HepG2 (cell line): ENCODE measurements around the gene UTP25. TPM values are rescaled to one million over a fixed set of nuclear protein-coding genes. Genes with fewer than 3 reads are reported as not detected.

Source experiments
- FOXK2 ChIP-seq: fragments of 450-650 bp; IDR thresholded peaks from 2 replicates; pipeline ENCODE4 v1.6.1; 2016
- GFI1 ChIP-seq: sonication (generic); formaldehyde crosslinking; IDR thresholded peaks from 2 replicates; pipeline ENCODE4 v1.5.0; 2020; ENCODE audit warnings: missing genetic modification reagents, mild to moderate bottlenecking, borderline replicate concordance
- HHEX ChIP-seq: IDR thresholded peaks from 2 replicates; pipeline ENCODE4 v1.6.1; 2016; ENCODE audit warnings: control low read depth
- HOXA5 ChIP-seq: sonication (generic); formaldehyde crosslinking; IDR thresholded peaks from 2 replicates; pipeline ENCODE4 v1.4.0; 2020; ENCODE audit warnings: missing genetic modification reagents
- PHF5A ChIP-seq: IDR thresholded peaks from one replicate; pipeline ENCODE4 v1.6.1; 2018; ENCODE audit warnings: low read depth, missing genetic modification reagents; ENCODE audit not compliant: unreplicated experiment
- PHF8 ChIP-seq: sonication (generic); formaldehyde crosslinking; IDR thresholded peaks from 2 replicates; pipeline ENCODE4 v1.5.0; 2020; ENCODE audit warnings: missing genetic modification reagents
- PPARG ChIP-seq: conservative IDR thresholded peaks from 2 replicates; pipeline ENCODE4 v1.6.1; 2016; ENCODE audit warnings: missing biosample characterization, missing genetic modification reagents
- RFXANK ChIP-seq: IDR thresholded peaks from 2 replicates; pipeline ENCODE4 v1.6.1; 2016
- TCF7 ChIP-seq: sonication (generic); IDR thresholded peaks from 2 replicates; pipeline ENCODE4 v1.6.1; 2016; ENCODE audit warnings: antibody characterized with exemption, low read depth
- ZNF30 ChIP-seq: sonication (generic); formaldehyde crosslinking; IDR thresholded peaks from 2 replicates; pipeline ENCODE4 v1.5.0; 2020; ENCODE audit warnings: mild to moderate bottlenecking, missing genetic modification reagents
- ZNF556 ChIP-seq: sonication (generic); formaldehyde crosslinking; IDR thresholded peaks from 2 replicates; pipeline ENCODE4 v1.4.0; 2020; ENCODE audit warnings: mild to moderate bottlenecking, missing genetic modification reagents, borderline replicate concordance
- polyA plus RNA-seq, 8 experiments: library from polyadenylated mRNA; depleted of rRNA in 3 of 8; stranded (reverse) in 7 of 8; unstranded in 1 of 8; fragments of >200 nt; fragmentation: Illumina TruSeq in 4 of 8; extraction: Trizol in 4 of 8; gene quantifications; 2 replicates each; pipeline versions ENCODE4 v1.2.1 to v1.2.3, GENCODE V29; 2011 to 2016; ENCODE audit warnings: low read depth in 4 of 8, missing spikeins in 1 of 8, mixed read lengths in 1 of 8; ENCODE audit not compliant: insufficient read depth in 1 of 8
- total RNA-seq, 5 experiments: library from RNA; depleted of rRNA; stranded (reverse); fragments of >200 nt; fragmentation: Illumina TruSeq; extraction: Trizol; gene quantifications; 2 replicates each; pipeline ENCODE4 v1.2.3, GENCODE V29; 2016; ENCODE audit warnings: low read depth in 1 of 5
- TF ChIP-seq, protein P1 (sequence below): sonication (generic); formaldehyde crosslinking; IDR thresholded peaks from 2 replicates; pipeline ENCODE4 v1.5.1; 2020; ENCODE audit warnings: missing genetic modification reagents, mild to moderate bottlenecking, borderline replicate concordance
- TF ChIP-seq, protein P2 (sequence below): sonication (generic); formaldehyde crosslinking; IDR thresholded peaks from 2 replicates; pipeline ENCODE4 v1.5.0; 2020; ENCODE audit warnings: mild to moderate bottlenecking, missing genetic modification reagents
- TF ChIP-seq, protein P3 (sequence below), 2 experiments: IDR thresholded peaks; 2 replicates each; pipeline ENCODE4 v1.6.1; 2011 to 2012; ENCODE audit warnings: low read length in 2 of 2, borderline replicate concordance in 1 of 2, low read depth in 1 of 2, mild to moderate bottlenecking in 1 of 2, moderate library complexity in 1 of 2
- TF ChIP-seq, protein P4 (sequence below): sonication (generic); formaldehyde crosslinking; conservative IDR thresholded peaks from 2 replicates; pipeline ENCODE4 v1.4.0; 2020; ENCODE audit warnings: missing genetic modification reagents
- TF ChIP-seq, protein P5 (sequence below): sonication (generic); formaldehyde crosslinking; IDR thresholded peaks from 2 replicates; pipeline ENCODE4 v1.4.0; 2020; ENCODE audit warnings: missing genetic modification reagents, borderline replicate concordance

UTP25 gene
- total and polyA plus RNA-seq, 2 of the 13 experiments (the other 11 are each of a cell fraction or from before 2014, with no cell fraction given), result 4.8 to 5.7 TPM

DNA sequence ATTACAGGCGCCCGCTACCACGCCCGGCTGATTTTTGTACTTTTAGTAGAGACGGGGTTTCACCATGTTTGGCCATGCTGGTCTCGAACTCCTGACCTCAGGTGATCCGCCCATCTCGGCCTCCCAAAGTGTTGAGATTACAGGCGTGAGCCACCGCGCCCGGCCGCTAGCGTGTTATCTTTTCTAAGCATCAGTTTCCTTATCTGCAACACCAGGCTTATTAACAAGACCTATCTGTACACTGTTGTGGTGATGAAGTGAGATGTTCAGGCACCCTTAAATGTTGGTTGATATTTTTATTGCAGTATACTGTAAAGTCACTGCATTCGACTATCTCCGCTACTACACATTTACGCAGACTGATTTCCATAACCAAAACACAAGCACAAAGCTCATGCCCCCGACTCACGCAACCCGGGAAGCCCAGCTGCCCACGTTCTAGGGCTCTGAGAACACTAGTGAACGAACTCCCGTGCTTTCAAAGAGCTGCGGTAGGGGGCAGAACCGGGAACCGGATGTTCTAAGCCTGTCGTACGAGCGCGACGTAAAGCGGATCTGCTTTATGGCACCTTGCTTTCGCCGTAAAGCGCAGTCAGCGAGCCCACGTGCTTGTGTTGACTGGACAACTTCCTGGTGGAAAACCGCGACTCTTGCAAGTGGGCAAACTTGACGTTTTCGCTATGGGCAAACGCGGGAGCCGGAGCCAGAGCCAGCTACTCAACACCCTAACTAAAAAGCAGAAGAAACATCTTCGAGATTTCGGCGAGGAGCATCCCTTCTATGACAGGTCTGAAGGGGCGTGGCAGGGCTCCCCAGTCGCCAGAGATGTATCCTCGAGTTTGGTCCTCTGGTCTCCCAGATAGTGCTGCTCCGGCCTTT, at the start of gene UTP25 (continued):
- TF ChIP-seq, protein P1, sequence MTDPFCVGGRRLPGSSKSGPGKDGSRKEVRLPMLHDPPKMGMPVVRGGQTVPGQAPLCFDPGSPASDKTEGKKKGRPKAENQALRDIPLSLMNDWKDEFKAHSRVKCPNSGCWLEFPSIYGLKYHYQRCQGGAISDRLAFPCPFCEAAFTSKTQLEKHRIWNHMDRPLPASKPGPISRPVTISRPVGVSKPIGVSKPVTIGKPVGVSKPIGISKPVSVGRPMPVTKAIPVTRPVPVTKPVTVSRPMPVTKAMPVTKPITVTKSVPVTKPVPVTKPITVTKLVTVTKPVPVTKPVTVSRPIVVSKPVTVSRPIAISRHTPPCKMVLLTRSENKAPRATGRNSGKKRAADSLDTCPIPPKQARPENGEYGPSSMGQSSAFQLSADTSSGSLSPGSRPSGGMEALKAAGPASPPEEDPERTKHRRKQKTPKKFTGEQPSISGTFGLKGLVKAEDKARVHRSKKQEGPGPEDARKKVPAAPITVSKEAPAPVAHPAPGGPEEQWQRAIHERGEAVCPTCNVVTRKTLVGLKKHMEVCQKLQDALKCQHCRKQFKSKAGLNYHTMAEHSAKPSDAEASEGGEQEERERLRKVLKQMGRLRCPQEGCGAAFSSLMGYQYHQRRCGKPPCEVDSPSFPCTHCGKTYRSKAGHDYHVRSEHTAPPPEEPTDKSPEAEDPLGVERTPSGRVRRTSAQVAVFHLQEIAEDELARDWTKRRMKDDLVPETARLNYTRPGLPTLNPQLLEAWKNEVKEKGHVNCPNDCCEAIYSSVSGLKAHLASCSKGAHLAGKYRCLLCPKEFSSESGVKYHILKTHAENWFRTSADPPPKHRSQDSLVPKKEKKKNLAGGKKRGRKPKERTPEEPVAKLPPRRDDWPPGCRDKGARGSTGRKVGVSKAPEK (CRISPR knock-in tag), result no peak
- TF ChIP-seq GFI1 (CRISPR knock-in tag), result no peak
- TF ChIP-seq ZNF556 (CRISPR knock-in tag), result peak; percentile 67; the same call in 1 of the 2 replicates
- no peak for TF ChIP-seq TCF7
- TF ChIP-seq HOXA5 (CRISPR knock-in tag), result 0 out of 2 replicates have a peak, but pooled peaks have one; percentile 2
- TF ChIP-seq PHF5A (CRISPR knock-in tag), result peak; percentile 79
- TF ChIP-seq, protein P2, sequence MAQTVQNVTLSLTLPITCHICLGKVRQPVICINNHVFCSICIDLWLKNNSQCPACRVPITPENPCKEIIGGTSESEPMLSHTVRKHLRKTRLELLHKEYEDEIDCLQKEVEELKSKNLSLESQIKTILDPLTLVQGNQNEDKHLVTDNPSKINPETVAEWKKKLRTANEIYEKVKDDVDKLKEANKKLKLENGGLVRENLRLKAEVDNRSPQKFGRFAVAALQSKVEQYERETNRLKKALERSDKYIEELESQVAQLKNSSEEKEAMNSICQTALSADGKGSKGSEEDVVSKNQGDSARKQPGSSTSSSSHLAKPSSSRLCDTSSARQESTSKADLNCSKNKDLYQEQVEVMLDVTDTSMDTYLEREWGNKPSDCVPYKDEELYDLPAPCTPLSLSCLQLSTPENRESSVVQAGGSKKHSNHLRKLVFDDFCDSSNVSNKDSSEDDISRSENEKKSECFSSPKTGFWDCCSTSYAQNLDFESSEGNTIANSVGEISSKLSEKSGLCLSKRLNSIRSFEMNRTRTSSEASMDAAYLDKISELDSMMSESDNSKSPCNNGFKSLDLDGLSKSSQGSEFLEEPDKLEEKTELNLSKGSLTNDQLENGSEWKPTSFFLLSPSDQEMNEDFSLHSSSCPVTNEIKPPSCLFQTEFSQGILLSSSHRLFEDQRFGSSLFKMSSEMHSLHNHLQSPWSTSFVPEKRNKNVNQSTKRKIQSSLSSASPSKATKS (CRISPR knock-in tag), result no peak
- no peak for TF ChIP-seq ZNF30 (CRISPR knock-in tag)
- peak; percentile 96 for TF ChIP-seq FOXK2
- TF ChIP-seq PHF8, result peak; percentile 81
- TF ChIP-seq, protein P3, sequence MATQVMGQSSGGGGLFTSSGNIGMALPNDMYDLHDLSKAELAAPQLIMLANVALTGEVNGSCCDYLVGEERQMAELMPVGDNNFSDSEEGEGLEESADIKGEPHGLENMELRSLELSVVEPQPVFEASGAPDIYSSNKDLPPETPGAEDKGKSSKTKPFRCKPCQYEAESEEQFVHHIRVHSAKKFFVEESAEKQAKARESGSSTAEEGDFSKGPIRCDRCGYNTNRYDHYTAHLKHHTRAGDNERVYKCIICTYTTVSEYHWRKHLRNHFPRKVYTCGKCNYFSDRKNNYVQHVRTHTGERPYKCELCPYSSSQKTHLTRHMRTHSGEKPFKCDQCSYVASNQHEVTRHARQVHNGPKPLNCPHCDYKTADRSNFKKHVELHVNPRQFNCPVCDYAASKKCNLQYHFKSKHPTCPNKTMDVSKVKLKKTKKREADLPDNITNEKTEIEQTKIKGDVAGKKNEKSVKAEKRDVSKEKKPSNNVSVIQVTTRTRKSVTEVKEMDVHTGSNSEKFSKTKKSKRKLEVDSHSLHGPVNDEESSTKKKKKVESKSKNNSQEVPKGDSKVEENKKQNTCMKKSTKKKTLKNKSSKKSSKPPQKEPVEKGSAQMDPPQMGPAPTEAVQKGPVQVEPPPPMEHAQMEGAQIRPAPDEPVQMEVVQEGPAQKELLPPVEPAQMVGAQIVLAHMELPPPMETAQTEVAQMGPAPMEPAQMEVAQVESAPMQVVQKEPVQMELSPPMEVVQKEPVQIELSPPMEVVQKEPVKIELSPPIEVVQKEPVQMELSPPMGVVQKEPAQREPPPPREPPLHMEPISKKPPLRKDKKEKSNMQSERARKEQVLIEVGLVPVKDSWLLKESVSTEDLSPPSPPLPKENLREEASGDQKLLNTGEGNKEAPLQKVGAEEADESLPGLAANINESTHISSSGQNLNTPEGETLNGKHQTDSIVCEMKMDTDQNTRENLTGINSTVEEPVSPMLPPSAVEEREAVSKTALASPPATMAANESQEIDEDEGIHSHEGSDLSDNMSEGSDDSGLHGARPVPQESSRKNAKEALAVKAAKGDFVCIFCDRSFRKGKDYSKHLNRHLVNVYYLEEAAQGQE (IDR thresholded peaks at IDR 0.05; ENCODE audit: borderline replicate concordance in 1 of 2, low read depth in 1 of 2, low read length in 2 of 2), result 0 out of 4 replicates have a peak, but pooled peaks of 1 of the 2 experiments have one; percentile 34
- TF ChIP-seq, protein P4, sequence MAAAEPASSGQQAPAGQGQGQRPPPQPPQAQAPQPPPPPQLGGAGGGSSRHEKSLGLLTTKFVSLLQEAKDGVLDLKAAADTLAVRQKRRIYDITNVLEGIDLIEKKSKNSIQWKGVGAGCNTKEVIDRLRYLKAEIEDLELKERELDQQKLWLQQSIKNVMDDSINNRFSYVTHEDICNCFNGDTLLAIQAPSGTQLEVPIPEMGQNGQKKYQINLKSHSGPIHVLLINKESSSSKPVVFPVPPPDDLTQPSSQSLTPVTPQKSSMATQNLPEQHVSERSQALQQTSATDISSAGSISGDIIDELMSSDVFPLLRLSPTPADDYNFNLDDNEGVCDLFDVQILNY (CRISPR knock-in tag), result no peak
- TF ChIP-seq HHEX (CRISPR knock-in tag), result no peak
- TF ChIP-seq, protein P5, sequence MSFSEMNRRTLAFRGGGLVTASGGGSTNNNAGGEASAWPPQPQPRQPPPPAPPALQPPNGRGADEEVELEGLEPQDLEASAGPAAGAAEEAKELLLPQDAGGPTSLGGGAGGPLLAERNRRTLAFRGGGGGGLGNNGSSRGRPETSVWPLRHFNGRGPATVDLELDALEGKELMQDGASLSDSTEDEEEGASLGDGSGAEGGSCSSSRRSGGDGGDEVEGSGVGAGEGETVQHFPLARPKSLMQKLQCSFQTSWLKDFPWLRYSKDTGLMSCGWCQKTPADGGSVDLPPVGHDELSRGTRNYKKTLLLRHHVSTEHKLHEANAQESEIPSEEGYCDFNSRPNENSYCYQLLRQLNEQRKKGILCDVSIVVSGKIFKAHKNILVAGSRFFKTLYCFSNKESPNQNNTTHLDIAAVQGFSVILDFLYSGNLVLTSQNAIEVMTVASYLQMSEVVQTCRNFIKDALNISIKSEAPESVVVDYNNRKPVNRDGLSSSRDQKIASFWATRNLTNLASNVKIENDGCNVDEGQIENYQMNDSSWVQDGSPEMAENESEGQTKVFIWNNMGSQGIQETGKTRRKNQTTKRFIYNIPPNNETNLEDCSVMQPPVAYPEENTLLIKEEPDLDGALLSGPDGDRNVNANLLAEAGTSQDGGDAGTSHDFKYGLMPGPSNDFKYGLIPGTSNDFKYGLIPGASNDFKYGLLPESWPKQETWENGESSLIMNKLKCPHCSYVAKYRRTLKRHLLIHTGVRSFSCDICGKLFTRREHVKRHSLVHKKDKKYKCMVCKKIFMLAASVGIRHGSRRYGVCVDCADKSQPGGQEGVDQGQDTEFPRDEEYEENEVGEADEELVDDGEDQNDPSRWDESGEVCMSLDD (CRISPR knock-in tag), result no peak
- 0 out of 2 replicates have a peak, but pooled peaks have one; percentile 54 for TF ChIP-seq PPARG (CRISPR knock-in tag)
- no peak for TF ChIP-seq RFXANK (CRISPR knock-in tag)
